Breast epithelium (tissue), 4 donors: ENCODE data around the gene FSTL4. TPM values are rescaled to one million over a fixed set of nuclear protein-coding genes. Genes with fewer than 3 reads are reported as not detected.

Source experiments
- DNase-seq, 2 donors: peaks; one replicate each; pipeline ENCODE4 v3.0.0-alpha.2; 2019; ENCODE audit warnings: low spot score in 2 of 2
- H3K27ac ChIP-seq, 2 donors: fragments of 200-600 bp; sonication (generic) in 1 of 2; one replicate each; pipeline ENCODE4 v1.5.1; 2016 to 2019; ENCODE audit warnings: mild to moderate bottlenecking in 1 of 2
- H3K27me3 ChIP-seq, 2 donors: fragments of 200-600 bp; sonication (generic) in 1 of 2; one replicate each; pipeline versions ENCODE4 v1.5.1 to v1.6.0; 2017 to 2019; ENCODE audit warnings: control low read depth in 1 of 2, mild to moderate bottlenecking in 1 of 2
- H3K36me3 ChIP-seq: fragments of 200-600 bp; one replicate; pipeline ENCODE4 v1.5.1; 2019
- H3K4me1 ChIP-seq, 2 donors: fragments of 200-600 bp; sonication (generic); one replicate each; pipeline ENCODE4 v1.5.1; 2016 to 2019; ENCODE audit warnings: control low read depth in 1 of 2
- H3K4me3 ChIP-seq, 3 donors: fragments of 200-600 bp; sonication (generic); 1 replicate in 2 of 3; 2 replicates in 1 of 3; pipeline ENCODE4 v1.5.1; 2016 to 2019; ENCODE audit warnings: mild to moderate bottlenecking in 3 of 3, moderate library complexity in 2 of 3
- H3K9me3 ChIP-seq, 2 donors: fragments of 200-600 bp; sonication (generic) in 1 of 2; one replicate each; pipeline ENCODE4 v1.5.1; 2016 to 2019; ENCODE audit warnings: control low read depth in 1 of 2
- POLR2A ChIP-seq: fragments of 450-650 bp; IDR thresholded peaks from one replicate; pipeline ENCODE4 v1.6.1; 2016; ENCODE audit warnings: antibody characterized with exemption, mild to moderate bottlenecking, moderate library complexity
- POLR2AphosphoS5 ChIP-seq, 3 donors: sonication (generic); formaldehyde crosslinking; IDR thresholded peaks; one replicate each; pipeline ENCODE4 v1.6.1; 2017; ENCODE audit warnings: antibody characterized with exemption in 3 of 3
- intact Hi-C: fragments of 100-400 bp; cut with DNase I; formaldehyde crosslinking; loops from one replicate; pipeline ENCODE4 v1.15.1; 2023; ENCODE audit warnings: low total_unique reads
- total RNA-seq, 3 donors: library from RNA; depleted of rRNA; stranded (reverse); fragments of >200 nt; gene quantifications; one replicate each; pipeline ENCODE4 v1.1.0, GENCODE V29; 2016
- TF ChIP-seq, protein P1 (sequence below), 3 donors: fragments of 450-650 bp; IDR thresholded peaks; one replicate each; pipeline ENCODE4 v1.5.1; 2016 to 2017; ENCODE audit warnings: antibody characterized with exemption in 3 of 3, mild to moderate bottlenecking in 3 of 3, moderate library complexity in 3 of 3

Gene FSTL4
- total RNA-seq, 3 donors from 2014 or later = 0.16 to 0.98 (median 0.88) TPM

DNA sequence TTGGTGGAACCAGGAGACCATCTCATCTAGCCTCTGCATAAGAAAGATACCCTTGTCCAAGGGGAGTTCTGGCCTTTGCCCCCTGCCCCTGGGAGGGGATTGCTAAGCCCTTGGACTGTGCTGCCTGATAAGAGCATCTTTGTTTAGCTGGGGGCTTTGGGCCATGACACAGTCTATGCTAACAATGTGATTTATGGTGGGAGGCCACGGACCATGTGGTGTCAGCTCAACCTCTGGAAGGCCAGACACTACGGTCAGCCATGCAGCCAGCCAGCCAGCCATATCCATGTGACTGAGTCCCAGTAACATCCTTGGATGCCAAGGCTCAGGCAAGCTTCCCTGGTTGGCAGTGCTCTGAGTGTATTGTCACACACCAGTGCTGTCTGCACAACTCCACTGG is 244.4 kb downstream of the FSTL4 start:
- intact Hi-C loops = no loop called here
- H3K27me3 ChIP-seq = no peaks in the 10 kb centered on the region
- no peak overlapping the region for H3K4me3 ChIP-seq
- no peaks in the 10 kb centered on the region for H3K9me3 ChIP-seq
- no peaks in the 10 kb centered on the region for H3K36me3 ChIP-seq
- no peak for DNase-seq
- no peaks in the 10 kb centered on the region for H3K4me1 ChIP-seq
- no peak overlapping the region for H3K27ac ChIP-seq
- TF ChIP-seq POLR2A (no peak), POLR2AphosphoS5 (IDR thresholded peaks at IDR 0.05) (no peak)
- TF ChIP-seq, protein P1, sequence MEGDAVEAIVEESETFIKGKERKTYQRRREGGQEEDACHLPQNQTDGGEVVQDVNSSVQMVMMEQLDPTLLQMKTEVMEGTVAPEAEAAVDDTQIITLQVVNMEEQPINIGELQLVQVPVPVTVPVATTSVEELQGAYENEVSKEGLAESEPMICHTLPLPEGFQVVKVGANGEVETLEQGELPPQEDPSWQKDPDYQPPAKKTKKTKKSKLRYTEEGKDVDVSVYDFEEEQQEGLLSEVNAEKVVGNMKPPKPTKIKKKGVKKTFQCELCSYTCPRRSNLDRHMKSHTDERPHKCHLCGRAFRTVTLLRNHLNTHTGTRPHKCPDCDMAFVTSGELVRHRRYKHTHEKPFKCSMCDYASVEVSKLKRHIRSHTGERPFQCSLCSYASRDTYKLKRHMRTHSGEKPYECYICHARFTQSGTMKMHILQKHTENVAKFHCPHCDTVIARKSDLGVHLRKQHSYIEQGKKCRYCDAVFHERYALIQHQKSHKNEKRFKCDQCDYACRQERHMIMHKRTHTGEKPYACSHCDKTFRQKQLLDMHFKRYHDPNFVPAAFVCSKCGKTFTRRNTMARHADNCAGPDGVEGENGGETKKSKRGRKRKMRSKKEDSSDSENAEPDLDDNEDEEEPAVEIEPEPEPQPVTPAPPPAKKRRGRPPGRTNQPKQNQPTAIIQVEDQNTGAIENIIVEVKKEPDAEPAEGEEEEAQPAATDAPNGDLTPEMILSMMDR (IDR thresholded peaks at IDR 0.05) = no peak

DNA sequence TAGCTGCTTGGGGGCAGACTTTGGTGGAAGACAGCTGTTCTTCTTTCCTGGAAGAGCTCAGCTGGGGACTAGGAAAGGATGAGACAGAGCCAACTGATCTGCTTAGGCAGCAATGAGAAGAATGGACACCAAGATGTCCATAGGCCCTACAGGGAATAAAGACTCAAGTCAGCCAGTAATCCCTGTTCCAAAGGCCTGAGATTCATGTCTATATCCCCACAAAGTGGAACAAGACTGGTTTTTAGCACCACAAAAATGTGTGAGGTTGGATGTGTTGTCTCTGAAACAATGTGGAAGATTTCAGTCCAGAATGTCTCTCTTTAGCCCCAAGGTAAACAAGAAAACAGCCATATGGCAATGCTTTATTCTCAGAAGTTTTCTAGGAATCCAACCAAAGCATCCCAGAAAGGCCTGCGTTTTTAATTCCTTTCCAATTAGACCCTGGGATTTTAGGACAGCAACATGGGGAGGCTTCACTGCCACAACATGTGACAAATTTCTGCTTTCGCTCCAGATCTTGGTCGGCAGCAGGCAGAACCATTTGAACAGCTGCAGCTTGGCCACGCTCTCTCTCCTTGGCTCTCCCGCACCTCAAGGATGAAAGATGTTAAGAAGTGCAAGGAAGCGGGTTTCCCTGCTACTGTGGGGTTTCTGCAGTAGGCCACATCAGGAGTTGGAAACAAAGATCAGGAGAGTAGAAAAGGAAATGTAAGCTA is 245.1 kb downstream of the FSTL4 start:
- no peak overlapping the region for H3K4me3 ChIP-seq
- no peak for TF ChIP-seq POLR2A
- TF ChIP-seq POLR2AphosphoS5 (IDR thresholded peaks at IDR 0.05) = no peak
- TF ChIP-seq, protein P1 (IDR thresholded peaks at IDR 0.05) = no peak
- H3K36me3 ChIP-seq = no peaks in the 10 kb centered on the region
- H3K27me3 ChIP-seq = no peaks in the 10 kb centered on the region
- no peak for DNase-seq
- no peaks in the 10 kb centered on the region for H3K9me3 ChIP-seq
- H3K27ac ChIP-seq = no peak overlapping the region
- intact Hi-C loops = no loop called here
- H3K4me1 ChIP-seq = no peaks in the 10 kb centered on the region

DNA sequence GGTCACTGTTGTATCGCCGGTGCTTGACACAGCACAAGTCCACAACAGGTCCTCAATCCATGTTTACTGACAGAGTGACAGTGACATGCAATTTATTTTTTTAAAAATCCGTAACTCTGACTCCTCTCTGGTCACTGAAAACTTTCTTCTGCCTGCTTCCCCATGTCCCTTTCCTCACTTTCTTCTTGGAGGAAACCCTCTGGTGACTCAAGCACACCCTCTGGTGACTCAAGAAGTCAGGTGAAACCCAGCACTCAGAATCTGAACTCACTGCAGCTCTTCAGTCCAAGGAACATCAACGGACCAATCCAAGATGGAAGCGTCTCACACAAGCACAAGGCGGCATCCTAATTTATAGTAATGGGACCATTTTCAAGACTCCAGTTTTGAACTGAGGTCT is 245.9 kb downstream of the FSTL4 start:
- H3K9me3 ChIP-seq = no peaks in the 10 kb centered on the region
- no peak overlapping the region for H3K27ac ChIP-seq
- no peaks in the 10 kb centered on the region for H3K27me3 ChIP-seq
- no peaks in the 10 kb centered on the region for H3K36me3 ChIP-seq
- intact Hi-C loops = no loop called here
- TF ChIP-seq, protein P1 (IDR thresholded peaks at IDR 0.05) = no peak
- no peak for TF ChIP-seq POLR2A
- no peak for TF ChIP-seq POLR2AphosphoS5 (IDR thresholded peaks at IDR 0.05)
- no peaks in the 10 kb centered on the region for H3K4me1 ChIP-seq
- H3K4me3 ChIP-seq = no peak overlapping the region
- DNase-seq = no peak

DNA sequence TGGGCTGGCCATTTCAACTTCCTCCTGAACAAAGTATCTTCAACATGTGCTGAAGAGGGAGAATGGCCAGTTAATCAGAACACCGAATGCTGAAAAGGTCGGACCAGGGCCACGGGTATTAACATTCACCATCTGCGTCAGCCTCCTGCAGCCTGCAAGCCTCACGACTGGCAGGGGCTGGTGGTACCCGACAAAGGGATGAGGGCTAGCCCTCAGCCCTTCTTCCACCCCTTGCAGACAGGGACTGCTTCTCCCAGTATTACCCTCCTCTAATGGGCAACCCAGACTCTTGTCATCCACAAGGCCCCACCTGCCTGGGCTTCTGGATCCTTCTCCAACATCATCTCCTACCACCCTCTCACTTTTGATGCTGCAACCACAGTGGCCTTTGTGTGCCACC is 246.6 kb downstream of the FSTL4 start:
- no peak for DNase-seq
- intact Hi-C loops = no loop called here

More for the DNA sequence above, 246.6 kb downstream of the FSTL4 start:
- no peaks in the 10 kb centered on the region for H3K4me1 ChIP-seq
- no peaks in the 10 kb centered on the region for H3K9me3 ChIP-seq
- H3K27ac ChIP-seq = no peak overlapping the region
- TF ChIP-seq, protein P1 (IDR thresholded peaks at IDR 0.05) = no peak
- TF ChIP-seq POLR2AphosphoS5 (IDR thresholded peaks at IDR 0.05) (no peak), POLR2A (no peak)
- no peaks in the 10 kb centered on the region for H3K27me3 ChIP-seq
- H3K4me3 ChIP-seq = no peak overlapping the region
- no peaks in the 10 kb centered on the region for H3K36me3 ChIP-seq
